GM12873 (cell line): ENCODE data around the gene NDST3.

Source experiments
- CTCF ChIP-seq: IDR thresholded peaks from 2 replicates; pipeline ENCODE4 v1.5.1; 2012; ENCODE audit warnings: low read depth, mild to moderate bottlenecking, moderate library complexity, low read length, control low read depth; ENCODE audit not compliant: insufficient read depth; ENCODE audit errors: missing control alignments

Gene NDST3

GRCh38 chr4:118280501-118281218, 246.4 kb downstream of the NDST3 start:
- TF ChIP-seq CTCF, result peak; percentile 57

- TF ChIP-seq CTCF, result no peak
Measured at GRCh38 chr4:118281611-118282442, 247.5 kb downstream of the NDST3 start.

GRCh38 chr4:118282692-118283091, 248.4 kb downstream of the NDST3 start:
- no peak for TF ChIP-seq CTCF

GRCh38 chr4:118284169-118284568, 249.9 kb downstream of the NDST3 start:
- TF ChIP-seq CTCF, result no peak

GRCh38 chr4:118285931-118286330, 251.6 kb downstream of the NDST3 start:
- no peak for TF ChIP-seq CTCF

- TF ChIP-seq CTCF, result no peak
Measured at GRCh38 chr4:118286685-118287084, 252.4 kb downstream of the NDST3 start.

GRCh38 chr4:118287711-118288451, 253.6 kb downstream of the NDST3 start:
- no peak for TF ChIP-seq CTCF
